SU-DHL-6 (cell line): ENCODE results near the gene TPD52L1.

Source experiments
- EZH2phosphoT487 ChIP-seq: fragments of 200-600 bp; sonication (generic), shearing (Covaris generic); conservative IDR thresholded peaks from 2 replicates; pipeline ENCODE4 v1.6.1; 2018; ENCODE audit warnings: mild to moderate bottlenecking, antibody characterized with exemption, low read length, moderate library complexity, mixed read lengths
- TF ChIP-seq, protein P1 (sequence below): fragments of 200-600 bp; sonication (generic); IDR thresholded peaks from one replicate; pipeline ENCODE4 v1.5.1; 2017; ENCODE audit warnings: antibody characterized with exemption, mild to moderate bottlenecking, low read length, moderate library complexity; ENCODE audit not compliant: insufficient read depth, poor library complexity, severe bottlenecking

DNA sequence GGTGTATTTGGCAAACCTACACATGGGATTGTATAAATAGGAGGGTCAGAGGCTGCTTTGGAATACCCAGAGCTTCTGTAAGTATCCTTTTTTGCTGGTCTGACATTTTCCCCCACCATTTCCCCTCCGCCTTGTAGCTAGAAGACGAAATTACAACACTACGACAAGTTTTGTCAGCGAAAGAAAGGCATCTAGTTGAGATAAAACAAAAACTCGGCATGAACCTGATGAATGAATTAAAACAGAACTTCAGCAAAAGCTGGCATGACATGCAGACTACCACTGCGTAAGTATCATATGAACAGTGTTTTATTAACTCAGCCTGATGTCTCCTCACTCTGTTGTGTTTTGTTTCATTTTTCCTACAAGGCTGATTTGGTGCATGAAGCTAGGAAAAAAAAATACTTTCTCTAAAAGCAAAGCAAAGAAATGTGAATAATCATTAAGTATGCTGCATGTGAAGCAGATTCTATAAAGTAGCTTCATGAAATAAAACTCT, 75.5 kb downstream of the TPD52L1 start:
- TF ChIP-seq, protein P1, sequence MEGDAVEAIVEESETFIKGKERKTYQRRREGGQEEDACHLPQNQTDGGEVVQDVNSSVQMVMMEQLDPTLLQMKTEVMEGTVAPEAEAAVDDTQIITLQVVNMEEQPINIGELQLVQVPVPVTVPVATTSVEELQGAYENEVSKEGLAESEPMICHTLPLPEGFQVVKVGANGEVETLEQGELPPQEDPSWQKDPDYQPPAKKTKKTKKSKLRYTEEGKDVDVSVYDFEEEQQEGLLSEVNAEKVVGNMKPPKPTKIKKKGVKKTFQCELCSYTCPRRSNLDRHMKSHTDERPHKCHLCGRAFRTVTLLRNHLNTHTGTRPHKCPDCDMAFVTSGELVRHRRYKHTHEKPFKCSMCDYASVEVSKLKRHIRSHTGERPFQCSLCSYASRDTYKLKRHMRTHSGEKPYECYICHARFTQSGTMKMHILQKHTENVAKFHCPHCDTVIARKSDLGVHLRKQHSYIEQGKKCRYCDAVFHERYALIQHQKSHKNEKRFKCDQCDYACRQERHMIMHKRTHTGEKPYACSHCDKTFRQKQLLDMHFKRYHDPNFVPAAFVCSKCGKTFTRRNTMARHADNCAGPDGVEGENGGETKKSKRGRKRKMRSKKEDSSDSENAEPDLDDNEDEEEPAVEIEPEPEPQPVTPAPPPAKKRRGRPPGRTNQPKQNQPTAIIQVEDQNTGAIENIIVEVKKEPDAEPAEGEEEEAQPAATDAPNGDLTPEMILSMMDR, result no peak
- TF ChIP-seq EZH2phosphoT487, result no peak
